HG02885 (cell line): ENCODE measurements around the gene CDH22.

ENCODE experiments used
- ATAC-seq: cut with Tn5 transposase; IDR thresholded peaks from one replicate; pipeline ENCODE4 v1.9.1; 2021; ENCODE audit warnings: mild to moderate bottlenecking; ENCODE audit not compliant: unreplicated experiment, poor library complexity

The CDH22 gene

DNA sequence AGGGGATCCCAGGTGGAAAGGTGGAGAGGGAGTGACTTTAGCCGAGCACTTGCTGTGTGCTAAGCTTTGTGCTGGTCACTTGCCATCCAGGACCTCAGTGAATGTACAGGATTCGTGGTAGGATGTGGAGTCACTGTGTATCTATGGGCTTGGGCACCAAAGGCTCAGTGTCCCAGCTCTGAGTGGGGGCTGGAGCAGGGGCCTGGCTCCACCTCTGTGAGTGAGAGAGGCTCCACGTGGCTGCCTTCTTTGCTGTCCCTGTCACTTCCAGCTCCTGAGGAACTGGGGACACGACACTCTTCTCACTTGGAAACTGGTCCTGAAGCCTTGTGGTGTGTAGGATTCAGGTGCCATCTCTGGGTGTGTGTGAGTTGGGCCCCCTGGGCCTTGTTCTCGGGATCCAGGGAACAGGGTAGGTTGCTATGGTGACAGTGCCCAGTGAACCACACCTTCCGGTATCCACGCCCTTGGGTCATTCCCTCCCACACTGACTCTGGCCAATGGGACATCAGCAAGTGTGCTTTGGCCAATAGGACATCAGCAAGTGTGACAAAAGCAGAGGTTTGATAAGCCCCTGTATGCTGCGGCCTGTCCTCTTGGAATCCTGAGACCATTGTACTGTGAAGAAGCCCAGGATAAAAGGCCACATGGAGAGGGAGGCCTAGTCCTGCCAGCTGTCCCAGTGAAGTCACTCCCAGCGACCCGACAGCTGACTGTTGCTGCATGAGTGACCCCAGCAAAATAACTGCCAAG, 87.7 kb downstream of the CDH22 start:
- no peak for ATAC-seq

DNA sequence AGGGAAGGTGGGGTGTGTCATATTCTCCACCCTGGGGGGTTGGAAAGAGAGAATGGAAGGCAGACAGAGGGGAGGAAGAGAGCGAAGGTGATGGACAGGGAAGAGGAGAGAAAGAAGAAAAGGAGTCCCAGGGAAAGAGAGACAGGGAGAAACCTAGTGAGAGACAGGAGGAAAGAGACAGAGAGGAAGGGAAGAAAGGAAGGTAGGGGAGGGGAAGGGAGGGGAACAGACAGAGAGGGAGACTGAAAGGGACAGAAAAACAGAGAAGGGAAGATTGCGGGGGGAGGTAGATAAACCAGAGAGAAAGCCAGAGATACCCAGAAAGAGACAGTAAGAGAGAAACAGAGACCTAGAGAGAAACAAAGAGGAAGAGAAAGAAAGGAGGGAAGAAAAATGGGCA, 88.4 kb downstream of the CDH22 start:
- no peak for ATAC-seq

DNA sequence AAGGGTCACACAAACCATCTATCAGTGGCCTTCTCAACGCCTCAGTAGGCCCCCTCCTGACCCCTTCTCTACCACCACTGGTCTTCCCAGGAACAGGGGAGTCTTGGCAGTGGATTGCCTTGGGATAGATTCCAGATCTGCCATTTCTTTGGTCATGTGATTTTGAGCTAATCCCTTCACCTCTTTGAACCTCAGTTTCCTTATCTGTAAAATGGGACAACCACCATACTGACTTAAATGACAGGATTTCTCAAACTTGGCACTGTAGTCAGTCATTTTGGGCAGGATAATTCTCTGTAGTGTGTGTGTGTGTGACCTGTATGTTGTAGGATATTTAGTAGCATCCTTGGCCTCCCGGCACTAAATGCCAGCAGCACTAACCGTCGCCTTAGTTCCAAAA, 89.1 kb downstream of the CDH22 start:
- no peak for ATAC-seq

DNA sequence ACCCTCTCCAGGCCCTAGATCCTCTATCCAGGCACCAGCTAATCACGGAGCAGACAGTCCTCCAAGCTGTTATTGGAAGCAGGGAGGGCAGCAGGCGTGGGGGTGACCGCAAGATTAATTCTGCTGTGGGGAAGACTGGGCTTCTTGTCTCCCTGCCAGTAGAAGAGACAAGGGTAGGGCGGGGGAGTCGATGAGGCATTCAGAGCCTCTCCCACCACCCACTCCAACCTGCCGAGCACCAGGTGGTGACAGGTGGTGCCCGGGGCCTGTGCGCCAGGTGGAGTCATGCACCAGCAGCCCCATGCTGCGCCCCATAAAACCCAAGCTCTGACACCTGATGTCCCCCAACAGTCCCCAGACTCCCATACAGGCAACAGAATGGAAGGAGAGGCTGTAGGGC, 89.6 kb downstream of the CDH22 start:
- no peak for ATAC-seq

DNA sequence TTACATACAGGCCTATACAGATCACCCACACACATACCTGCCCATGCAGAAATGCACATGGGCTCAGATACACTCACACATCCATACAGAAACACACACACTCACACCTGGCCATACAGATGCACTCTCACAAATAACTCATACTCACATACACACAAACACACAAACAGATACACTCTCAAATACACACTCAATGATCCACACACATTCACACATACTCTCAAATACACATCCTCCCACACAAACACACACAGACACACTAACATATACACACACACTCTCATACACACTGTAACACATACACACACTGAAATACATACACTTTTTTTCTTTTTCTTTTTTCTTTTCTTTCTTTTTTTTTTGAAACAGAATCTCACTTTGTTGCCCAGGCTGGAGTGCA, 90.7 kb downstream of the CDH22 start:
- no peak for ATAC-seq

DNA sequence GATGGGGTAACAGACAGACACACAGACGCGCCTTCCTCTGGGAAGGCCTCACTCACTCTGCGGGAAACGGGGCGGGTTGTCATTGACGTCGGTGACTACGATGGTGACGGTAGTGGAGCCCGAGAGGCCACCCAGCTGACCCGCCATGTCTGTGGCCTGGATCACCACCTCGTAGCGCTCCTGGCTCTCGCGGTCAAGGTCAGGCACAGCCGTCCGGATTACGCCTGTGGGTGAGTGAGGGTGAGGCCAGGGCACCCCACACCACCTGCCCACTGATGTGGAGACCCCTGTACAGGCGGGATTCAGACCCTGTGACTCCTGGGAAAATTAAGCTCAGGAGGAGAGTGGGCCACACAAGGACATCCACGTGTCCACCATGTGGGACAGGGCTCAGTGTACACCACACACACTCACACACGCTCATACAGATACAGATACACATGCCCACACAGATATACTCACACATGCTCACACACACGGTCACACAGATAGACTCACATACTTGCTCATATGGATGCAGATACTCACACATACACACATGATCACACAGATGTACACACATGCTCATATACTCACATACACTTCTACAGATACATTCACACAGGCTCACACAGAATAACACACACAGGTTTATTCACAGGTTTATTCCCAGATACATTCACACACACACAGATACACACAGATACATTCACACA, 91.4 kb downstream of the CDH22 start:
- ATAC-seq: no peak

DNA sequence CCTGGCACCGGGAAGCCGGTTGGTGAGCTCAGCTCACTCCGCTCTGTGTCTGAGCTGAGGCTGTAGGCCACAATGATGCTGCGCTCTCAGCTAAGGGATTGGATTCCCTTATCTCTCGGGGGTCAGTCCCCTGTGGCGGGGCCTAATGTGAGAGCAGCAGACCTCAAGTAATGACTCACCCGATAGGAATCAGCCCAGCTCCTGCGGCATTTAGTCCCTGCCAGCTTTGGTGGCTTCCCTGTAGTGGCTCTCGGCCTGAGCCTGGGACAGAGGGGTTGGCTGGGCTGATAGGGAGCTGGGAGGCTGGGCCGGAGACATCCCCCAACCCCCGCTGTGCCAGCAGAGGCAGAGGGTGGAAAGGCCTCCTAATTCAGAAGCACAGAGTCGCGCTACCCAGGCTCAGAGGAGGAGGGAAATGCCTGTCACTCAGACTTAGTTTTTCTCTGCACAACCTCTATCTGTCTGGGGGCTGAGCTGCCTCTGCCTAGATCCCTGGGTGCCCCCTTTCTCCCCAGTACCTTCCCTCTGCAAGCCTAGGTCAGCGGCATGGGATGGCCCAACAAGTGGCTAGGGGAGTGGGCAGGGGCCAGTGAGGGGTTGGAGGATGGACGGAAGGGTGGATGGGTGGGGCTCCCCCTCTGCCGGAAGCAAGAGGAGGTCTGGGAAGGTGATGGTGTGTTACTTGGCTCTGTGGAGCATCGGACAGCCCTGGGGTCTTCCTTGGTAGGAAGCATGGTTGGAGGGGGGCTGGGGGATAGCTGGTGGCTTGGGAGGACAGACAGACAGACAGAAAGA, 92.2 kb downstream of the CDH22 start:
- no peak for ATAC-seq

DNA sequence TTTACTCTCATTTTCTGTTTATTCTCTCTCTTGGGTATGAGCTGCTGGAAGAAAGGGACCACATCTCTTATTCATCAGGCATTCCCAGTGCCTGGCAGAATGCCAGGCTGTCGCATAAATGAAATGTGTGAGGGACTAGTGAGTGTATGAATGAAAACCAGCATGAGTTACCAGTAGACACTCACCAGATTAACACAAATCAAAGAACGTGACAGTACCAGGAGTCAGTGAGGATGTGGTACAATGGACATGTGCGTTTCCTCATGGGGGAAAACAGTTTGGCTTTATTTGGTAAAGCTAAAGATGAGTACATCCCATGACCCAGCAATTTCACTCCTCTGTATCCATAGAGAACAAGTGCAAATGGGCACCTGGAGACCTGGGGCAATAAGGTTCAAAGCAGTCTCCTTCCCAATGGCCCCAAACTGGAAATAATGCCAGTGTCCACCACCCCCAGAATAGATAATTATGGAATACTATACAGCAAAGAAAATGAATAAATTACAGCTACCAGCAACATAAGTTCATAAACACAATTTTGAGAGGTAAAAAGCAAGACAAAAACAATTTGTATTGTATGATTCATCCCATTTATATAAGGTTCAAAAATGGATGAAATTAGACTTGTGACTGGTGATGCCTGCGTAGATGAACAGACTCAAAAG, 93.3 kb downstream of the CDH22 start:
- ATAC-seq: no peak

DNA sequence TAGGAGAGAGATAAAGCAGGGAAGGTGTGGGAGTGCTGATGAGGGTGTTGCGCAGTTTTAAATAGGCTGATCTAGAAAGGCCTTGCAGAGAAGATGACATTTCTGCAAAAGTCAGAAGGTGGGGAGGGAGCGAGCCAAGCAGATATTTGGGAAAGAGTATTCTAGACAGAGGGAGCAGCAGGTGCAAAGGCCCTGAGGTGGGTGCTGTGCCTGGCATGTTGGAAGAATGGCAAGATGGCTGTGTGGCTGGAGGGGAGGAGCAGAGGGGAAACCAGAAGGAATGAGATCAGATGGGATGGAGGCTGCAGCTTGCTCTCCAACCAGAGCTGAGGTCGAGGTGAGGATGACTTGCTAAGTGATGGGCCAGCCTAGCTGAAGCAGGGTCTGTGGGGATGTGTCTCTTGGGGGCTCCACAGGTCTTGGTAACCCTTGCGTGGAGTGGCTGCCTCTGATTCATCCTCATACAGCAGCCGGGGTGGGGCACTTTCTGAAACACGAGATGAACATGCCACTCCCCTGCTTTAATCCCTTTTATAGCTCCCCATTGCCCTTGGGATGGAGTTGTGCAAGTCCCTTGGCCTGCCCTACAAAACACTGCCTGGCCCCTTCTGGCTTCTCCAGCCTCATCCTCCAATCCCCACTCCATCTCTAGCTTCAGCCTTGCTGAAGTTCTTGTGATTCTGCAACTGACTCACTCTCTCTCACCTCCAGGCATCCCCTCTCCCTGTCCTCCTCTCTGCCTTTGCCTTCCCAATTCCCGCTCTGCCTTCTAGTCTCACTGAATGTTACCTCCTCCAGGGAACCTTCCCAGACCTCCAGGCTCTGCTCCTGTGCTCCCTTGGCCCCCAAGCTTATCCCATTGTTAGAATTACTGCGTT, 94.1 kb downstream of the CDH22 start:
- ATAC-seq: no peak

DNA sequence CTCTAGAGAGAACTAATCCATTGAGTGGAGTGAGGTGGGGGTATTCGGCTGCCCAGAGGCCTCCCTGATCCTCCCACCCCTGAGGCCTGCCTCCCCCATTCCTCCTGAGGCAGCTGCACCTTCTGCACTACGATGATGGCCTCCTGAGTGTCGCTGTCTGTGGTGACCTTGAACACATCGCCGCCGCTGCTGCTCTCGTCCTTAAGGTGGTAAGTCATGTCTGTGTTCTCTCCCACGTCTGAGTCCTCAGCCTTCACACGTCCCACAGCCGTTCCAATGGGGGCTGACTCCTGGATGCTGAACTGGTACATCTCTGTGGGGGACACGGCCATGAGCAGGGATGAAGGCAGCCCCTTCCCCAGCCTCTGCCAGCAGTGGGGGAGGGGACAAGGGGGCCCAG, 95.4 kb downstream of the CDH22 start:
- no peak for ATAC-seq

DNA sequence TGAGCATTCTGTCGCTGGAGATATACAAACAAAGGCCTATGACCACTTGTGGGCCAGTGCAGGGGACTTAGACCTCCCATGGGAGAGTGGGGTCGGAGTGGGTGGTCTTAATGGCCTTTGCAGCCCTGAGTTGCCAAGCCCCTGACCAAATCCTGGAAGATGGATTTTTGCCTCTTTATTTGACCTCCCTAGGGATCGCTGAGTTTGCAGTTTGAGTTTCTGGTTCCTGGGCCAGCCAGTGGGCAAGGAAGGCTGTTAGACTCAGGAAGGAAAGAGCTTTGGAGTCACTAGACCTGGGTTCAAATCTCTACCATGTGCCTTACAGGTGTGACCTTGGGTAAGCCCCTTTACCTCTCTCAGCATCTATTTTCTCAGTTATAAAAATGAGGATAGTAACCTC, 96.0 kb downstream of the CDH22 start:
- ATAC-seq: no peak

DNA sequence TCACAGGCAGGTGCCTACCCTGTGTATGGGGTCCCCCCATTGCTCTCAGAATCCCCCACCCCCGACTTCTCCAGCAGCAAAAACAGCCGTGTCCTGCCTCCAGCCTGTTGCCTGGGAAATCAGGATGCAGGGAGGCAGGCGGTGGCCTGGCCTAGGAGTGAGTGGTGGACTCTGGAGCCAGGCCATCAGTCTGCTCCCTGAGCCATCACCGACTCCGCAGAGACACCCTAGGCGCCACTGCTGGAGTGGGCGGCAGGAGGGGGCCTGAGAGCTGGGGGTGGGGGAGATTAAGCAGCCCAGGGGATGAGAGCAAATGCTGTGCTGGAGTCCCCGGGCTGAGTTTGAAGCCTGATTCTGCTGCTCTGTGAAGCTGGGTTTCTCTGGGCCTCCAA, 97.0 kb downstream of the CDH22 start:
- no peak for ATAC-seq

DNA sequence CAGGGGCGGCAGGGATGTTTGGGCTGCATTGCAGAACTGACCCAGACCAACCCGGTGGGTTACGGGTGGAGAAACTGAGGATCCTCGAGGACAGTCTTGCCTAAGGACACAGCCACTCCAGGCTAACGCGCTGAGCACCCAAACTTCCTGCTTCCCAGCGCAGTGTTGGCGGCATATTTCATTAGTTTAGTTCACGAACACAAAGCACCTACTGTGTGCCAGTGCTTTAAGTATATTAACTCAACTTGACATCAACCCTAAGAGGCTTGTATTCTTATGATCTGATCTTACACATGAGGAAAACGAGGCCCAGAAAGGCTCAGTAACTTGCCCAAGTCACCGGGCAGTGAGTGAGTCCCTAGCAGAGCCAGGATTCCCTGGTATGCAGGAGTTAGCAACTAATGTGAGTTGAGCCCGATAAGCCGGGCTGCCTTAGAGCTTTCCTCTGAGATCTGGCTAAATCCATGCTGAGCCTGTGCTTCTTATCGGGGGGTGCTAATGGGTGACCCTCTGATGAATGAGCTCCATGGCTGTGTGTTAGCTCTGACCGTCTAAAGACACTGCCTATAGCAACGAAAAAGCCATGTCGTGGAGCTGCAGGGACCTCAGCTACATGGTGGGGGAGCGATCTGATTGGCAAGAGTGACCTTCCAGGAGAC, 97.5 kb downstream of the CDH22 start:
- no peak for ATAC-seq

DNA sequence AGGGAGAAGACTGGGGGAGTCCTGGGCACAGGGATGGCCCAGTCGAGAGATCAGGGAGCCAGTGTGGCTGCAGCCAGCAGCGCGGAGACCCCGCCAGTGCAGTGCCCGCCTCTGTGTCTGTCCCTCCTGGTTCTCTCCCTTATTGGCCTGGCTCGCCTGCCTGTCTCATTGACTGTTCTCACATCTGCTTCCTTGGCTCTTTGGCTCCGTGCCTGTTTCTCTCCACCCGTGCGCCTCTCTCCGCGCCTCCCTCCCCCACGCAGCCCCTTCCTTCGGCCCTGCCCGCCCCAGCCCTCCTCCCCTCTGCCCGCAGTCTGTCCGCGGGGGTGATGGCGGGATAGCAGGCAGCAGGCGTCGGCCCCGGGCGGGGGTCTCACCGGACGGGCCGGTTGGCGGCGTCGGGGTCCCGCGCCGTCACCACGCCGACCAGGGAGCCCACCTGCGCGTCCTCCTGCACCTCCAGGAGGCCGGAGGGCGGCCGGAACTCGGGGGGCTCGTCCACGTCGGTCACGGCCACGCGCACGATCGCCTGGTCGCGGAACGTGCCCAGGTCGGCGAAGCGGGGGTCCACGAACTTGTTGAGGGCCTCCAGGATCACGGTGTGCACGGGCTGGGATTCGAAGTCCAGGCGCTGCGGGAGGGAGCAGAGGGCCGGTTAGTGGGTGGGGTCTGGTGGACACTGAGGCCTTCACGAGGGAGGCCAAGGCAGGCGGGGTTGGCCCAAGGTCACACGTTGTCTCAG, 98.2 kb downstream of the CDH22 start:
- ATAC-seq: no peak

DNA sequence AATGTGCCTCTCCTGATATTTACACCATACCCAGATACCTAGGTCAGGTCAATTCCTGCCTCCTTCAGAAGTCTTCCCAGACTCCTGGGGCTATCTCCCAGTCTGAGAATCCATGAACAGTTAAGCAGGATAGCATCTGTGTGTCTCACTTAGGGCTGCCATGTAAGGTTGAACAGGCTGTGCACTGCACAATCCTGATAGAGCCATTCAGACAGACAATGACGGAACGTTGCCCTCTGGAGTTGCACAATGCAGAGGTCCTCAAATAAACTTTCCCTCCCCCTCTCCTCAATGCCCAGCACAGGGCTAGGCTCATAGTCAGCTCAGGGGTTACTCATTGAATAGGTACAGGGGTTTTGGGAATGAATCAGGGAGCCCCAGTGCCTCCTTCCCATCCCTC, 100.5 kb downstream of the CDH22 start:
- ATAC-seq: no peak

DNA sequence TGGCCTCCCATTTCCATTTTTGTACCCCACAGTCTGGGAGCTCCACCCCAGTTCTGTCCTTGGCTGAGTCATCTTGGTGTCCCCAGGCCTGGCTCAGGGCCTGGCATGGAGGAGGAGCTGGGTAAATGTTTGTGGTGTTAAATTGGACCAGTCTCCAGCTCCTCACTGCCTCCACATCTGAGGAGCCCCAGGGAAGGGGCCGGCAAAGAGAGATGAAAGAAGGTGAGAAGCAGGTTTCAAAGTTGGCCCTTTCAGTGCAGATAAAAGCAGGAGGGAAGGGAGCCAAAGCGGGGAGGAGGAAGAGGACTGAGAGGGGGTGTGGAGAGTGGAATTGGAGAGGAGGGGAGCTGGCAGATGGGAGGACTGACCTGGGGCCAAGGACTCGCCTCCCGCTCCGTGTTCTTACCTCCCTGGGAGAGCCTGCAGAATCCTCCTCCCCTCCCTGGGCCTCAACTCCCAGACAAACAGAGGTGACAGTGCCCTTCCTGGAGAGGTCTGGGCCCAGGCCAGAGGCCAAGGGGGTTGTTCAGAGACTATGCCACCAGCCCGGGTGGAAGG, 101.2 kb downstream of the CDH22 start:
- no peak for ATAC-seq

DNA sequence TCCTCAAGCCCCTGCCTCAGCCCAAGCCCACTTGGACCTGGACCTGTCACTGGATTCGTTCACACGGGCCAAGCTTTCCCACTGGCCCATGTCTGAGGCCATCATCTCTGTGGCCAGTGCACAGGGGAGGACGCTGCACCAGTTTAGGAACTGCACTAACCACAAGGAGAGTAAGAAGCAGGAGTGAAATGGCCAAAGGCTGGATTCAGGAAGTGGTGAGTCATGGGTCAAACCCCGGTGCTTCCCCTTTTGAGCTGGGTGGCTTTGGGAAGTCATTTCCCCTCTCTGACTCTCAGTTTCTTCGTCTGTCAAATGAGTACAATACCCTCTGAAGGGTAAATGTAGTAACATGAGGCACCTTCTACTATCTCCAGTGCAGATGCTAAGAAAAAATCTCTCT, 102.3 kb downstream of the CDH22 start:
- ATAC-seq: no peak

DNA sequence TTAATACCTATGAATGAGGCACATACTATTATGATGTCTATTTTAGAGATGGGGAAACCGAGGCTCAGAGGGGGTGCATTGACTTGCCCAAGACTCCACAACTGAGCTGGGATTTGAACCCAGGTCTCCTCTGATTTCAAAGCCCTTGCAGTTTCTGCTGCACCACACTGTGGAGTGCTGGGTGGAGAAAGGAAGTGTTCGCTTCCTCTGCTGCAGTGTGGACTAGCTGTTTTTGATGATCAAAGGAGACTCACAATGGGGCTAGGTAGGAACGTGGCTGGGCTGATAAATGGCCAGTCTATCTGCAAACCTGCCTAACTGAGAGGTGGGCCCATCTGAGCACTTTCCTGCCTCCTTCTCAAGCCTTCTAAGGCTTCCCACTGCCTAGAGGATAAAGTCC, 102.9 kb downstream of the CDH22 start:
- no peak for ATAC-seq
